ENCODE results near the gene THUMPD3. TPM values are rescaled to one million over a fixed set of nuclear protein-coding genes. Genes with fewer than 3 reads are reported as not detected.

The THUMPD3 gene
- polyA plus RNA-seq, 3 donors, result 10.2 to 13.1 (median 11.5) TPM

GRCh38 chr3:9384141-9384828, 21.4 kb downstream of the THUMPD3 start:
- peaks cover 11% of the 10 kb centered on the region for H3K79me2 ChIP-seq (ENCODE audit: insufficient read depth, low read length)
- no peaks in the 10 kb centered on the region for H3K27me3 Mint-ChIP-seq (ENCODE audit: low read depth in 3 of 3)
- H3K27me3 ChIP-seq (ENCODE audit: control insufficient read depth in 2 of 2, insufficient read depth in 2 of 2, low read length in 2 of 2), result no peaks in the 10 kb centered on the region
- H3K4me3 Mint-ChIP-seq, result no peak overlapping the region
- peak; percentile 5 to 24 (median 20) for DNase-seq
- peaks cover 0 to 4% of the 10 kb centered on the region in 2 donors for H3K4me1 ChIP-seq (ENCODE audit: control insufficient read depth in 1 of 2, insufficient read depth in 2 of 2, low read length in 2 of 2)
- TF ChIP-seq CTCF (IDR thresholded peaks at IDR 0.05), result no peak
- H3K27ac ChIP-seq (ENCODE audit: low read depth in 1 of 2, low read length in 2 of 2), result peak overlapping the region in 1 of 2 donors; percentile 22
- H3K4me2 ChIP-seq (replicated peaks; ENCODE audit: extremely low read depth, low read length, poor library complexity, severe bottlenecking), result no peak overlapping the region
- no peak overlapping the region for H2AFZ ChIP-seq (ENCODE audit: insufficient read depth, low read depth, low read length, poor library complexity, severe bottlenecking)
- no peak overlapping the region for H3K4me3 ChIP-seq (replicated peaks in 1 of 3; ENCODE audit: low read depth in 2 of 3, low read length in 3 of 3)
- H3K27ac Mint-ChIP-seq, result peak overlapping the region in 6 of 7 donors; percentile 2 to 80 (median 65)
- 92% methylated on average over 6 of the region's 13 CpGs for WGBS (ENCODE audit: insufficient coverage)
- intact Hi-C loops (cut with micrococcal nuclease), result no loop called here
- peaks cover 72 to 92% of the 10 kb centered on the region in 2 donors for H3K36me3 ChIP-seq (replicated peaks in 1 of 2; ENCODE audit: control insufficient read depth in 1 of 2, insufficient read depth in 2 of 2, low read length in 2 of 2)
- H3K9me3 ChIP-seq (replicated peaks in 1 of 2; ENCODE audit: control insufficient read depth in 1 of 2, insufficient read depth in 1 of 2, low read length in 2 of 2), result no peaks in the 10 kb centered on the region
- peaks cover 79 to 86% of the 10 kb centered on the region in 2 donors for H3K36me3 Mint-ChIP-seq
- no peak overlapping the region for H3K9ac ChIP-seq (ENCODE audit: insufficient read depth, low read length, poor library complexity, severe bottlenecking)
- no peaks in the 10 kb centered on the region for H3K9me3 Mint-ChIP-seq
- peaks cover 37% of the 10 kb centered on the region for H4K20me1 ChIP-seq (ENCODE audit: insufficient read depth, low read length)
- peaks cover 6% of the 10 kb centered on the region for H3K4me1 Mint-ChIP-seq

DNA sequence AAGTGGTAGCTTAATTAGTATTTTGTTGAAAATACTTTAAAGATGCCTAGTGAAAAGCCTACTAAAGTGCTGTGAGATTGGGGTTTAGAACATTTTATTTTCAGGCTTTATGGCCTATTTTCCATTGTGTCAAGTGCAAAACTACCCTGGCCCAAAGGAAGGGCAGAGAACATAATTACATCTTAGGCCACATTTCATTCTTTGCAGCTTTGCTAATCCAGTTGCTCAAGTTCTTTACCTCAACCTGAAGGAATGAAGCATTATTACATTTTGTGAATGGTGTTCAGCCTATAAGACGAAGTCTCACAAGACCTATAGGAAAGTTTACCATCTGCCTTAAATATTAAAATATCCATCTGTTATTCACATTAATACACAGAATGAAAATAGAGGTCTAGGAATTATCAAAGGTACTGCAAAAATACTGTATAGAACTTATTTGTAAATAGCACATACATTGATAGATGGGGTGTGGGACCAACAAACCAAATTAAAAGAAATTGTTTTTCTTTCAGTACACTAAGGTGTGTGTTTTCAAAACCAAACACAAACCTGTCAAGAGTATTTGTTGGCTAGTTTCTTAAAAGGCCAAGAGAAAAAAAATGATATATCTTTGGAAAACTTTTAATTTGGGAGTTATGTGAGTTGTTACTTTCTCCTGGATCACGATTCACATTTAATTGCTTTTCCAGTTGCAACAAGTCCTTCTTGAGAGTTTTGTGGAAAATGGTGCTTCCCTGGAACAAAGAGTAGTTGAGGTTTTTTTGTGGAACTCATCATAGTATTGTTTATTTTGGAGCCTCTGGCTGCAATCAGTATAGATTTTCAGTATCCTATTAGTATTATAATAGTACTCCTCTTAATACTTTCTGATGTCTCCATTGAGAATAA, 22.6 kb downstream of the THUMPD3 start:
- Histone ChIP-seq H3K27ac (ENCODE audit: low read depth in 1 of 2, low read length in 2 of 2) (peak overlapping the region in 1 of 2 donors; percentile 22), H3K9me3 (replicated peaks in 1 of 2; ENCODE audit: control insufficient read depth in 1 of 2, insufficient read depth in 1 of 2, low read length in 2 of 2) (no peaks in the 10 kb centered on the region), H3K79me2 (ENCODE audit: insufficient read depth, low read length) (peaks cover 20% of the 10 kb centered on the region), H4K20me1 (ENCODE audit: insufficient read depth, low read length) (peaks cover 47% of the 10 kb centered on the region), H3K9ac (ENCODE audit: insufficient read depth, low read length, poor library complexity, severe bottlenecking) (no peak overlapping the region), H2AFZ (ENCODE audit: insufficient read depth, low read depth, low read length, poor library complexity, severe bottlenecking) (no peak overlapping the region), H3K4me3 (replicated peaks in 1 of 3; ENCODE audit: low read depth in 2 of 3, low read length in 3 of 3) (no peak overlapping the region), H3K27me3 (ENCODE audit: control insufficient read depth in 2 of 2, insufficient read depth in 2 of 2, low read length in 2 of 2) (no peaks in the 10 kb centered on the region), H3K36me3 (replicated peaks in 1 of 2; ENCODE audit: control insufficient read depth in 1 of 2, insufficient read depth in 2 of 2, low read length in 2 of 2) (peaks cover 76 to 91% of the 10 kb centered on the region in 2 donors), H3K4me2 (replicated peaks; ENCODE audit: extremely low read depth, low read length, poor library complexity, severe bottlenecking) (no peak overlapping the region), H3K4me1 (ENCODE audit: control insufficient read depth in 1 of 2, insufficient read depth in 2 of 2, low read length in 2 of 2) (peaks cover 0 to 4% of the 10 kb centered on the region in 2 donors)
- H3K4me1 Mint-ChIP-seq, result peaks cover 6% of the 10 kb centered on the region
- no peaks in the 10 kb centered on the region for H3K27me3 Mint-ChIP-seq (ENCODE audit: low read depth in 3 of 3)
- no CpG with 5 or more reads among the region's 2 CpGs for WGBS (ENCODE audit: insufficient coverage)
- intact Hi-C loops (cut with micrococcal nuclease), result no loop called here
- peaks cover 78 to 89% of the 10 kb centered on the region in 2 donors for H3K36me3 Mint-ChIP-seq
- H3K27ac Mint-ChIP-seq, result no peak overlapping the region
- DNase-seq, result no peak
- no peak for TF ChIP-seq CTCF (IDR thresholded peaks at IDR 0.05)
- H3K4me3 Mint-ChIP-seq, result no peak overlapping the region
- no peaks in the 10 kb centered on the region for H3K9me3 Mint-ChIP-seq
